Measurements from ENCODE around the gene UXS1. TPM values are rescaled to one million over a fixed set of nuclear protein-coding genes. Genes with fewer than 3 reads are reported as not detected.

Gene UXS1
- polyA plus RNA-seq, 1 donor from 2014 or later, result 19.1 TPM

- TF ChIP-seq POLR2AphosphoS5 (IDR thresholded peaks at IDR 0.05) (no peak), RAD21 (conservative IDR thresholded peaks at IDR 0.05) (no peak), TAF1 (IDR thresholded peaks at IDR 0.05; ENCODE audit: low read depth) (no peak), EZH2 (IDR thresholded peaks at IDR 0.05; ENCODE audit: borderline replicate concordance, insufficient read depth, low read length, poor library complexity, severe bottlenecking) (no peak), MXI1 (conservative IDR thresholded peaks at IDR 0.05; ENCODE audit: poor library complexity, severe bottlenecking) (no peak), CTCF (IDR thresholded peaks at IDR 0.05; ENCODE audit: poor library complexity, severe bottlenecking) (no peak), REST (IDR thresholded peaks at IDR 0.05; ENCODE audit: borderline replicate concordance) (no peak), EP300 (conservative IDR thresholded peaks at IDR 0.05; ENCODE audit: poor library complexity, severe bottlenecking) (no peak), SMC3 (conservative IDR thresholded peaks at IDR 0.05; ENCODE audit: poor library complexity) (no peak)
Measured at GRCh38 chr2:106070181-106070580, 123.9 kb downstream of the UXS1 start.

GRCh38 chr2:106068451-106068850 lies 125.7 kb downstream of the UXS1 start:
- peaks cover 18% of the 10 kb centered on the region for H3K27me3 ChIP-seq (ENCODE audit: insufficient read depth, low read depth, low read length)
- H2AFZ ChIP-seq (ENCODE audit: low read depth, low read length), result no peak overlapping the region
- no peak overlapping the region for H3K4me2 ChIP-seq (ENCODE audit: low read length)
- no peak overlapping the region for H3K9ac ChIP-seq (ENCODE audit: low read length)
- no peaks in the 10 kb centered on the region for H3K9me2 ChIP-seq (ENCODE audit: insufficient read depth, low read length)
- no peaks in the 10 kb centered on the region for H3K79me2 ChIP-seq (replicated peaks; ENCODE audit: insufficient read depth, low read length)
- TF ChIP-seq EP300 (conservative IDR thresholded peaks at IDR 0.05; ENCODE audit: poor library complexity, severe bottlenecking) (no peak), EZH2 (IDR thresholded peaks at IDR 0.05; ENCODE audit: borderline replicate concordance, insufficient read depth, low read length, poor library complexity, severe bottlenecking) (no peak), MXI1 (conservative IDR thresholded peaks at IDR 0.05; ENCODE audit: poor library complexity, severe bottlenecking) (no peak), SMC3 (conservative IDR thresholded peaks at IDR 0.05; ENCODE audit: poor library complexity) (no peak)
- H3K36me3 ChIP-seq (ENCODE audit: insufficient read depth, low read length), result no peaks in the 10 kb centered on the region
- H3K9me3 ChIP-seq (ENCODE audit: low read length), result no peaks in the 10 kb centered on the region
- no peak overlapping the region for H3K27ac ChIP-seq (ENCODE audit: low read length)
- H3K4me3 ChIP-seq (ENCODE audit: low read length), result no peak overlapping the region
- H4K20me1 ChIP-seq (ENCODE audit: insufficient read depth), result no peaks in the 10 kb centered on the region
- H3F3A ChIP-seq (ENCODE audit: insufficient read depth, low read length, poor library complexity, severe bottlenecking), result no peaks in the 10 kb centered on the region

More at GRCh38 chr2:106070181-106070580, 123.9 kb downstream of the UXS1 start:
- Histone ChIP-seq H4K20me1 (ENCODE audit: insufficient read depth) (no peaks in the 10 kb centered on the region), H2AFZ (ENCODE audit: low read depth, low read length) (no peak overlapping the region), H3K9ac (ENCODE audit: low read length) (no peak overlapping the region), H3K27ac (ENCODE audit: low read length) (no peak overlapping the region), H3K9me2 (ENCODE audit: insufficient read depth, low read length) (no peaks in the 10 kb centered on the region), H3F3A (ENCODE audit: insufficient read depth, low read length, poor library complexity, severe bottlenecking) (no peaks in the 10 kb centered on the region), H3K79me2 (replicated peaks; ENCODE audit: insufficient read depth, low read length) (no peaks in the 10 kb centered on the region), H3K27me3 (ENCODE audit: insufficient read depth, low read depth, low read length) (peaks cover 12% of the 10 kb centered on the region), H3K9me3 (ENCODE audit: low read length) (no peaks in the 10 kb centered on the region), H3K4me3 (ENCODE audit: low read length) (no peak overlapping the region), H3K36me3 (ENCODE audit: insufficient read depth, low read length) (no peaks in the 10 kb centered on the region), H3K4me2 (ENCODE audit: low read length) (no peak overlapping the region)
